ENCODE measurements around the gene TMEM223. TPM values are rescaled to one million over a fixed set of nuclear protein-coding genes. Genes with fewer than 3 reads are reported as not detected.

Gene TMEM223
- total and polyA plus RNA-seq, 9 of the 15 experiments (the other 6 are each of a cell fraction or from before 2014, with no cell fraction given), result 5.9 to 34.5 (median 19.6) TPM

- no peak for TF ChIP-seq PATZ1 (CRISPR knock-in tag; IDR thresholded peaks at IDR 0.05; ENCODE audit: borderline replicate concordance)
- peak; percentile 95 for TF ChIP-seq ZNF740 (CRISPR knock-in tag; IDR thresholded peaks at IDR 0.05)
- TF ChIP-seq ZNF740 (tag; IDR thresholded peaks at IDR 0.05), result peak in 1 of 2 experiments; percentile 87; a peak in 2 of 4 replicates
- TF ChIP-seq TEAD1 (CRISPR knock-in tag; IDR thresholded peaks at IDR 0.05), result peak in 1 of 2 experiments; percentile 63; a peak in 1 of 4 replicates
- peak; percentile 37 to 86; a peak in 2 of 4 replicates for TF ChIP-seq SIN3A (IDR thresholded peaks at IDR 0.05; ENCODE audit: borderline replicate concordance in 2 of 2, control insufficient read depth in 1 of 2, low read depth in 2 of 2, low read length in 2 of 2)
- no peak for TF ChIP-seq ZNF695 (CRISPR knock-in tag; IDR thresholded peaks at IDR 0.05)
- peak; percentile 23 for TF ChIP-seq NFYB (IDR thresholded peaks at IDR 0.05; ENCODE audit: extremely low read depth, insufficient read length)
- peak; percentile 94 for TF ChIP-seq USF2 (CRISPR knock-in tag; IDR thresholded peaks at IDR 0.05)
- TF ChIP-seq ZNF316 (IDR thresholded peaks at IDR 0.05), result no peak
- TF ChIP-seq PHF21A (IDR thresholded peaks at IDR 0.05; ENCODE audit: borderline replicate concordance, low read depth), result peak; percentile 82; the same call in 1 of the 2 replicates
- no peak for TF ChIP-seq TFAM (CRISPR knock-in tag; conservative IDR thresholded peaks at IDR 0.05)
- no peak for TF ChIP-seq MCM7 (IDR thresholded peaks at IDR 0.05)
- no peak for TF ChIP-seq NR3C1 (CRISPR knock-in tag; IDR thresholded peaks at IDR 0.05)
- TF ChIP-seq SMAD1 (IDR thresholded peaks at IDR 0.05; ENCODE audit: low read depth, low read length, partially characterized antibody), result no peak
- TF ChIP-seq IRF1 (CRISPR knock-in tag; IDR thresholded peaks at IDR 0.05; ENCODE audit: borderline replicate concordance), result no peak
- no peak for TF ChIP-seq MED1 (CRISPR knock-in tag; IDR thresholded peaks at IDR 0.05; ENCODE audit: borderline replicate concordance)
- TF ChIP-seq KAT8 (IDR thresholded peaks at IDR 0.05; ENCODE audit: low read depth), result no peak
- TF ChIP-seq SNAPC5 (CRISPR knock-in tag; IDR thresholded peaks at IDR 0.05), result no peak
- TF ChIP-seq ZFP1 (CRISPR knock-in tag; IDR thresholded peaks at IDR 0.05), result no peak
- peak; percentile 92 for TF ChIP-seq PCBP1 (IDR thresholded peaks at IDR 0.05; ENCODE audit: low read depth, low read length, poor library complexity, severe bottlenecking)
- TF ChIP-seq RBBP5 (IDR thresholded peaks at IDR 0.05; ENCODE audit: borderline replicate concordance, insufficient read depth, low read length, poor library complexity, severe bottlenecking), result peak; percentile 71
These were observed 20.4 kb downstream of the TMEM223 start, which contains the start of gene TAF6L (continued) for GRCh38 chr11:62771144-62772021.

Data from K562 (cell line).